Amygdala (tissue), 56 donors: ENCODE results near the gene LDAF1.
"Not testable (repeated sequence)": the region's sequence is repeated elsewhere in the genome, so short reads cannot be mapped to it uniquely, and the experiment has no call there.

ENCODE experiments used
- DNase-seq, 56 donors: peaks; one replicate each; lab custom pipeline; 2025; lab: John Stamatoyannopoulos, UW

The LDAF1 gene

GRCh38 chr16:21158208-21159110, at the start of gene LDAF1:
Gene LDAF1, plus strand, starts transcription at chr16:21158674. Its CDS starts 2,509 bp downstream, at chr16:21161183.
- DNase-seq = peak in 33 of 56 donors; percentile 2 to 60 (median 19)

- not testable (repeated sequence) for DNase-seq
Measured at GRCh38 chr16:21115551-21115950, 42.9 kb upstream of the LDAF1 start.

GRCh38 chr16:21116148-21116693, 42.3 kb upstream of the LDAF1 start:
- DNase-seq = no peak

- no peak for DNase-seq
Measured at GRCh38 chr16:21117567-21117966, 40.9 kb upstream of the LDAF1 start.

GRCh38 chr16:21120976-21121520, 37.4 kb upstream of the LDAF1 start:
- no peak for DNase-seq

- DNase-seq = no peak
Measured at GRCh38 chr16:21125191-21125590, 33.3 kb upstream of the LDAF1 start.

- no peak for DNase-seq
Measured at GRCh38 chr16:21126518-21126917, 32.0 kb upstream of the LDAF1 start.

- DNase-seq = no peak
Measured at GRCh38 chr16:21128991-21129390, 29.5 kb upstream of the LDAF1 start.

GRCh38 chr16:21130811-21131210, 27.7 kb upstream of the LDAF1 start:
- DNase-seq = no peak

- DNase-seq = no peak
Measured at GRCh38 chr16:21134053-21134452, 24.4 kb upstream of the LDAF1 start.

- DNase-seq = no peak
Measured at GRCh38 chr16:21145738-21146137, 12.7 kb upstream of the LDAF1 start.

GRCh38 chr16:21150375-21151001, 8.0 kb upstream of the LDAF1 start, which contains the start of gene DNAH3:
Gene DNAH3, minus strand, starts transcription at chr16:21150846. Its CDS starts 527 bp downstream, at chr16:21150319.
- DNase-seq = peak in 1 of 56 donors; percentile 25

GRCh38 chr16:21152160-21153030, 6.1 kb upstream of the LDAF1 start:
- not testable (repeated sequence) for DNase-seq

- not testable (repeated sequence) for DNase-seq
Measured at GRCh38 chr16:21153124-21153729, 5.2 kb upstream of the LDAF1 start.

- not testable (repeated sequence) for DNase-seq
Measured at GRCh38 chr16:21156011-21156410, 2.5 kb upstream of the LDAF1 start.

GRCh38 chr16:21156767-21157467, 1.6 kb upstream of the LDAF1 start:
- DNase-seq = peak in 20 of 56 donors; percentile 2 to 48 (median 15)

GRCh38 chr16:21157632-21158031, 842 bp upstream of the LDAF1 start:
- DNase-seq = no peak

- peak in 2 of 56 donors; percentile 6 to 14 for DNase-seq
Measured at GRCh38 chr16:21159281-21159951, 942 bp downstream of the LDAF1 start.
